ENCODE results near the gene TNFRSF13B.

The TNFRSF13B gene

DNA sequence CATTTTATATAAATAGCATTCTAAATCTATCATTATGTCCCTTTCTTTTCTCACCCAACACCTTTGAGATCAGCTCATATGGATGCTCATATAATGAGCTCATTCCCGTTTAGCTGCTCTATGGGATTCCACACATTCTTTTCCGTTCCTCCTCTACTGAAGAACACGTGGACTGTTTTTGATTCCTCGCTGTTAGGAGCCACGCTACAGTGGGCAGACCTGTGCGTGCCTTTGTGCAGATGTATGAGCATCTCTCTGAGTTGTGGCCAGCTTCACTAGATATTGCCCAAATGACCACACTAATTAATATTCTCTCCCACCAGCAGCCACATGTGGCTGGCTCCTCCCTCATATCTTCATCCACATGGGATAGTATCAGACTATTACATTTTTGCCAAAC, 6.0 kb upstream of the TNFRSF13B start:
- Histone ChIP-seq H3K9ac (ENCODE audit: low read length) (peak overlapping the region; percentile 86), H3K9me3 (ENCODE audit: insufficient read depth, low read length) (no peaks in the 10 kb centered on the region), H3K36me3 (replicated peaks; ENCODE audit: low read depth, low read length) (no peaks in the 10 kb centered on the region), H3K79me2 (ENCODE audit: low read length) (no peaks in the 10 kb centered on the region), H4K20me1 (ENCODE audit: insufficient read depth, low read length) (no peaks in the 10 kb centered on the region), H3K27me3 (ENCODE audit: low read depth, low read length) (no peaks in the 10 kb centered on the region), H2AFZ (ENCODE audit: low read depth, low read length) (0 out of 2 replicates have a peak overlapping the region, but pooled peaks have one; percentile 29), H3K4me2 (ENCODE audit: low read length) (peak overlapping the region; percentile 86), H3K4me1 (ENCODE audit: low read length) (peaks cover 98% of the 10 kb centered on the region), H3K27ac (ENCODE audit: low read length) (peak overlapping the region; percentile 99), H3K4me3 (ENCODE audit: low read length) (peak overlapping the region; percentile 19; the same call in 1 of the 2 replicates)
- no peak for TF ChIP-seq CTCF (IDR thresholded peaks at IDR 0.05; ENCODE audit: low read depth, low read length)
- no peak for TF ChIP-seq EZH2phosphoT487 (IDR thresholded peaks at IDR 0.05; ENCODE audit: low read depth)

- Histone ChIP-seq H3K36me3 (replicated peaks; ENCODE audit: low read depth, low read length) (no peaks in the 10 kb centered on the region), H3K27ac (ENCODE audit: low read length) (peak overlapping the region; percentile 99), H2AFZ (ENCODE audit: low read depth, low read length) (no peak overlapping the region), H3K27me3 (ENCODE audit: low read depth, low read length) (no peaks in the 10 kb centered on the region), H3K4me3 (ENCODE audit: low read length) (peak overlapping the region; percentile 47), H3K9me3 (ENCODE audit: insufficient read depth, low read length) (no peaks in the 10 kb centered on the region), H3K4me1 (ENCODE audit: low read length) (peaks cover 97% of the 10 kb centered on the region), H4K20me1 (ENCODE audit: insufficient read depth, low read length) (no peaks in the 10 kb centered on the region), H3K9ac (ENCODE audit: low read length) (peak overlapping the region; percentile 86), H3K79me2 (ENCODE audit: low read length) (peaks cover 7% of the 10 kb centered on the region), H3K4me2 (ENCODE audit: low read length) (peak overlapping the region; percentile 86)
- no peak; the same call in 1 of the 2 replicates for TF ChIP-seq CTCF (IDR thresholded peaks at IDR 0.05; ENCODE audit: low read depth, low read length)
- TF ChIP-seq EZH2phosphoT487 (IDR thresholded peaks at IDR 0.05; ENCODE audit: low read depth), result no peak
These were observed 5.0 kb upstream of the TNFRSF13B start for GRCh38 chr17:16976725-16977550.

DNA sequence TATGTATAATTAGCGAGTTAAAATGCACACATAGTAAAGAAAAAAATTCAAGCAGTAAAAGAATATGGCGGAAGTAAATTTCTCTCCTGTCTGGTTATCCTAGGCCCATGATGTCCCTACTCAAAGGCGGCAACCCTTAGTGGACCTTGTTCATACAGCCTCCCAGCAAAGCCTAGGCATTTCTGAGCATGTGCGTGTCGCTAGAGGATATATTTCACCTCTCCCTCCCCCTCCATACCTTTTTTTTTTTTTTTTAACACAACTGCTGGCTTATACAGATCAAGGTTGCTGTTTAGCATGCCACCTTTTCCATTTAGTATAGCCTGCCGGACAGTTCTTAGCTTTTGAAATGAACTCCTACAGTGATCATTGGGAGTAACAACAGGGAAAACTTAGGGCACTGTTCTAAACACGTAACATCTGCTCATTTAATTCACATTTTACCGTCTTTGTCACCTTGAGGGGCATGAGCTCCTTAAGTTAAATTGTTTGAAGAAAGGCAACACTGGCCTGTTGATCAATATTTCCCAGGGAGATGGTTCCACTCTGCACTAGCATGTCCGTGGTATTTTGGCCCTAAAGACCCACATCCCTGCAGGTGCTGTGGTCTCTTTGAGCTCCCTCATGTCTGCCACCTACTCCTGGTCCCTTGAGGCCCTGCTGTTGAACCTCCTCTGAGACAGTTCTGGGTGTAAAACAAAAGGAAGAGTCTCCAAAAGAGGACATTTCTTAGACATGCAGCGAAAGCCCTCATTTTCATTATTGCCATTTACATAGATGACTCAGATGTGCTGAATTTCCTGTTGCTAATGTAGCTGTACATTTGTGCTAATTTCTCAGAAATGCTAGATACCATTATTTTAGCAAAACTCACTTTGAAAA, 4.1 kb upstream of the TNFRSF13B start:
- H3K9me3 ChIP-seq (ENCODE audit: insufficient read depth, low read length), result no peaks in the 10 kb centered on the region
- peaks cover 87% of the 10 kb centered on the region for H3K4me1 ChIP-seq (ENCODE audit: low read length)
- H4K20me1 ChIP-seq (ENCODE audit: insufficient read depth, low read length), result no peaks in the 10 kb centered on the region
- peak overlapping the region; percentile 65 for H3K4me3 ChIP-seq (ENCODE audit: low read length)
- peak overlapping the region; percentile 86 for H3K4me2 ChIP-seq (ENCODE audit: low read length)
- H3K27ac ChIP-seq (ENCODE audit: low read length), result peak overlapping the region; percentile 99
- H3K36me3 ChIP-seq (replicated peaks; ENCODE audit: low read depth, low read length), result no peaks in the 10 kb centered on the region
- peaks cover 16% of the 10 kb centered on the region for H3K79me2 ChIP-seq (ENCODE audit: low read length)
- no peaks in the 10 kb centered on the region for H3K27me3 ChIP-seq (ENCODE audit: low read depth, low read length)
- no peak overlapping the region for H2AFZ ChIP-seq (ENCODE audit: low read depth, low read length)
- H3K9ac ChIP-seq (ENCODE audit: low read length), result peak overlapping the region; percentile 86
- TF ChIP-seq EZH2phosphoT487 (IDR thresholded peaks at IDR 0.05; ENCODE audit: low read depth), result no peak

- peak overlapping the region; percentile 86 for H3K4me2 ChIP-seq (ENCODE audit: low read length)
- TF ChIP-seq CTCF (IDR thresholded peaks at IDR 0.05; ENCODE audit: low read depth, low read length), result no peak
- no peak for TF ChIP-seq EZH2phosphoT487 (IDR thresholded peaks at IDR 0.05; ENCODE audit: low read depth)
- no peak overlapping the region for H2AFZ ChIP-seq (ENCODE audit: low read depth, low read length)
These were observed 3.3 kb upstream of the TNFRSF13B start for GRCh38 chr17:16975277-16975651.

More at GRCh38 chr17:16975277-16975651, 3.3 kb upstream of the TNFRSF13B start:
- Histone ChIP-seq H3K27ac (ENCODE audit: low read length) (peak overlapping the region; percentile 99), H3K9me3 (ENCODE audit: insufficient read depth, low read length) (no peaks in the 10 kb centered on the region), H4K20me1 (ENCODE audit: insufficient read depth, low read length) (no peaks in the 10 kb centered on the region), H3K36me3 (replicated peaks; ENCODE audit: low read depth, low read length) (peaks cover 6% of the 10 kb centered on the region), H3K4me1 (ENCODE audit: low read length) (peaks cover 80% of the 10 kb centered on the region), H3K9ac (ENCODE audit: low read length) (peak overlapping the region; percentile 86; the same call in 1 of the 2 replicates), H3K79me2 (ENCODE audit: low read length) (peaks cover 24% of the 10 kb centered on the region), H3K27me3 (ENCODE audit: low read depth, low read length) (no peaks in the 10 kb centered on the region), H3K4me3 (ENCODE audit: low read length) (peak overlapping the region; percentile 65; the same call in 1 of the 2 replicates)

Measured in OCI-LY3 (cell line).